Liver (tissue), 3 donors: ENCODE data around the gene RNF220.

Source experiments
- CTCF ChIP-seq: fragments of 150-350 bp; IDR thresholded peaks from 2 replicates; pipeline ENCODE4 v1.5.1; 2017; ENCODE audit warnings: improper control_type of control experiment, low read depth, low read length; ENCODE audit not compliant: missing input control
- FOXA1 ChIP-seq: IDR thresholded peaks from 2 replicates; pipeline ENCODE4 v1.6.1; 2016; ENCODE audit warnings: antibody characterized with exemption
- MAX ChIP-seq: IDR thresholded peaks from 2 replicates; pipeline ENCODE4 v1.6.1; 2016; ENCODE audit warnings: antibody characterized with exemption
- TAF1 ChIP-seq: conservative IDR thresholded peaks from 2 replicates; pipeline ENCODE4 v1.6.1; 2016; ENCODE audit warnings: antibody characterized with exemption, mild to moderate bottlenecking
- donor health status: healthy.
- donor health status: healthy.

GRCh38 chr1:44652445-44653106 lies 247.5 kb downstream of the RNF220 start:
- TF ChIP-seq TAF1 (no peak), CTCF (peak; percentile 94), FOXA1 (no peak), MAX (no peak)
